ENCODE results near the gene ABCA12.

DNA sequence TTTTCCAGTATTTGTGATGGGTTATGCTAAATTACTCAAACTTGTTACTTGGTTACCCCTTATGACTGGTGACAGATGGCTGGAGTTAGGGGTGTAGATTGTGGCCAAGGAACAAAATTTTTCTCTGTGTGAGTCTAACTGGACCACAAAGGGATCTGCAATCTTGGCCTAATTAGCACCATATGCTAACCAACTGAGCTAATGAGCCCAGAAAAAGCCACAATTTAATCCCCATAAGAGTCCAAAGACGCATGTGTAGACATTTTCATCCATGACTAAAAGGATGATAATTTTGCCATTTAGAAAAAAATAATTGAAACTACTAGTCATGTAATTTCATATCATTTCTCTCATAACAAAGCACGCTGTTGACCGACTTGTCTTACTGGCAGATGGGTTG is 151.2 kb downstream of the ABCA12 start:
- no peak for TF ChIP-seq NFRKB (IDR thresholded peaks at IDR 0.05)
- TF ChIP-seq, protein P1, sequence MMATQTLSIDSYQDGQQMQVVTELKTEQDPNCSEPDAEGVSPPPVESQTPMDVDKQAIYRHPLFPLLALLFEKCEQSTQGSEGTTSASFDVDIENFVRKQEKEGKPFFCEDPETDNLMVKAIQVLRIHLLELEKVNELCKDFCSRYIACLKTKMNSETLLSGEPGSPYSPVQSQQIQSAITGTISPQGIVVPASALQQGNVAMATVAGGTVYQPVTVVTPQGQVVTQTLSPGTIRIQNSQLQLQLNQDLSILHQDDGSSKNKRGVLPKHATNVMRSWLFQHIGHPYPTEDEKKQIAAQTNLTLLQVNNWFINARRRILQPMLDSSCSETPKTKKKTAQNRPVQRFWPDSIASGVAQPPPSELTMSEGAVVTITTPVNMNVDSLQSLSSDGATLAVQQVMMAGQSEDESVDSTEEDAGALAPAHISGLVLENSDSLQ (IDR thresholded peaks at IDR 0.05): no peak
- no peak for TF ChIP-seq LEF1 (IDR thresholded peaks at IDR 0.05; ENCODE audit: borderline replicate concordance)
- no peak for TF ChIP-seq BHLHE40 (IDR thresholded peaks at IDR 0.05; ENCODE audit: borderline replicate concordance)
- no peak for TF ChIP-seq SP1 (IDR thresholded peaks at IDR 0.05)
- no peak for TF ChIP-seq ARNT (IDR thresholded peaks at IDR 0.05)
- TF ChIP-seq FOXM1 (IDR thresholded peaks at IDR 0.05; ENCODE audit: borderline replicate concordance): no peak
- no peak for TF ChIP-seq ZNF384 (IDR thresholded peaks at IDR 0.05)
- TF ChIP-seq ELF4 (IDR thresholded peaks at IDR 0.05): no peak

Data from HEK293T (cell line).